Activated naive CD8-positive, alpha-beta T cell treated with anti-CD3 and anti-CD28 coated beads, Interleukin-2, amount 10 ng/mL, durations not matched to agents 7 days and 5 days (primary cell): ENCODE measurements around the gene ARHGEF28. TPM values are rescaled to one million over a fixed set of nuclear protein-coding genes. Genes with fewer than 3 reads are reported as not detected.

Experiments used
- ATAC-seq: fragments of 150-1000 bp; cut with Tn5 transposase; one replicate; pipeline ENCODE4 v1.10.0; 2021; ENCODE audit warnings: low read depth, moderate library complexity
- POLR2A ChIA-PET: fragments of 350-600 bp; sonication (Branson Sonifier 250); formaldehyde crosslinking; loops from one replicate; lab custom pipeline; 2021; ENCODE audit warnings: antibody characterized with exemption; lab: Charles Lee
- DNase-seq: peaks from one replicate; pipeline ENCODE4 v3.0.0; 2021
- H3K27ac Mint-ChIP-seq: one replicate; pipeline ENCODE4 v1.8.0; 2022; ENCODE audit warnings: mild to moderate bottlenecking, mixed read lengths
- H3K27me3 Mint-ChIP-seq: one replicate; pipeline ENCODE4 v1.8.0; 2022; ENCODE audit warnings: mild to moderate bottlenecking, moderate library complexity, mixed read lengths
- H3K36me3 Mint-ChIP-seq: one replicate; pipeline ENCODE4 v1.8.0; 2021; ENCODE audit warnings: mild to moderate bottlenecking, mixed read lengths
- H3K4me1 Mint-ChIP-seq: one replicate; pipeline ENCODE4 v1.8.0; 2021; ENCODE audit warnings: mixed read lengths
- H3K4me3 Mint-ChIP-seq: one replicate; pipeline ENCODE4 v1.8.0; 2022; ENCODE audit warnings: mild to moderate bottlenecking, moderate library complexity, mixed read lengths
- H3K9me3 Mint-ChIP-seq: one replicate; pipeline ENCODE4 v1.8.0; 2021; ENCODE audit warnings: mixed read lengths
- total RNA-seq, 2 experiments: library from RNA; stranded (reverse); gene quantifications; one replicate each; pipeline ENCODE4 v1.2.3, GENCODE V29; 2021

The ARHGEF28 gene
- total RNA-seq, 2 experiments from 2014 or later: 0.14 TPM; not detected in 1

- Mint-ChIP-seq H3K4me3 (no peak overlapping the region), H3K4me1 (peaks cover 3% of the 10 kb centered on the region), H3K27ac (no peak overlapping the region), H3K27me3 (peaks cover 3% of the 10 kb centered on the region), H3K36me3 (no peaks in the 10 kb centered on the region), H3K9me3 (no peaks in the 10 kb centered on the region)
- ATAC-seq: no peak
- DNase-seq: no peak
- POLR2A ChIA-PET: no interaction called here
Measured at GRCh38 chr5:73964352-73964865, 338.4 kb downstream of the ARHGEF28 start.

DNA sequence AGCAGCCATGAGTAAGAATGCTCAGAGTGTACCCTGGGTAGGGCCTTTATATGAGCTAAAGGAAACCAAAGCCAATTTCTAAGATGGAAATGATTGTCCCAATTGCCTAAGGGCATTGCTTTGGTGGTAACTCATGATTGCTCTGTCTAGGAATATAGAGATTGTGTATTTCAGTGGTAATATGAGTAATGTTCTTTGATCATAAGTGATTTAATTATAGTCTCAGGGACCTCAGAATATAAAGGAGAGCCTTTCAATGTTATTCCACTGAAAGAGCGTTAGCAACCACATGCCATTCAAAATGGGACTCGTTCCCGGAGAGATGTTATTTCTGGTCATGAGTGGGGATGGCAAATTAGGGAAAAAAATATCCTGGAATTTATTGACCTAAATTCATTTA lies 340.5 kb downstream of the ARHGEF28 start:
- H3K27me3 Mint-ChIP-seq: peaks cover 7% of the 10 kb centered on the region
- no peak for DNase-seq
- POLR2A ChIA-PET: no interaction called here
- H3K4me1 Mint-ChIP-seq: no peaks in the 10 kb centered on the region
- H3K9me3 Mint-ChIP-seq: no peaks in the 10 kb centered on the region
- H3K27ac Mint-ChIP-seq: no peak overlapping the region
- H3K36me3 Mint-ChIP-seq: no peaks in the 10 kb centered on the region
- H3K4me3 Mint-ChIP-seq: no peak overlapping the region
- no peak for ATAC-seq

- Mint-ChIP-seq H3K36me3 (no peaks in the 10 kb centered on the region), H3K27me3 (peaks cover 7% of the 10 kb centered on the region), H3K9me3 (no peaks in the 10 kb centered on the region), H3K4me1 (no peaks in the 10 kb centered on the region), H3K27ac (no peak overlapping the region), H3K4me3 (no peak overlapping the region)
- ATAC-seq: no peak
- no peak for DNase-seq
- POLR2A ChIA-PET: no interaction called here
Measured at GRCh38 chr5:73967347-73967746, 341.4 kb downstream of the ARHGEF28 start.

- POLR2A ChIA-PET: no interaction called here
- Mint-ChIP-seq H3K4me3 (no peak overlapping the region), H3K4me1 (no peaks in the 10 kb centered on the region), H3K27ac (no peak overlapping the region), H3K9me3 (no peaks in the 10 kb centered on the region), H3K36me3 (no peaks in the 10 kb centered on the region), H3K27me3 (peaks cover 7% of the 10 kb centered on the region)
- DNase-seq (no peak), ATAC-seq (no peak)
Measured at GRCh38 chr5:73968246-73968645, 342.2 kb downstream of the ARHGEF28 start.

GRCh38 chr5:73968729-73969128 lies 342.7 kb downstream of the ARHGEF28 start:
- Mint-ChIP-seq H3K4me1 (no peaks in the 10 kb centered on the region), H3K4me3 (no peak overlapping the region), H3K36me3 (no peaks in the 10 kb centered on the region), H3K9me3 (no peaks in the 10 kb centered on the region), H3K27me3 (peaks cover 7% of the 10 kb centered on the region), H3K27ac (no peak overlapping the region)
- no peak for ATAC-seq
- DNase-seq: no peak
- POLR2A ChIA-PET: no interaction called here

- Mint-ChIP-seq H3K4me3 (no peak overlapping the region), H3K27me3 (peaks cover 7% of the 10 kb centered on the region), H3K27ac (no peak overlapping the region), H3K36me3 (no peaks in the 10 kb centered on the region), H3K9me3 (no peaks in the 10 kb centered on the region), H3K4me1 (no peaks in the 10 kb centered on the region)
- no peak for ATAC-seq
- DNase-seq: no peak
- POLR2A ChIA-PET: no interaction called here
Measured at GRCh38 chr5:73969195-73970036, 343.4 kb downstream of the ARHGEF28 start.

DNA sequence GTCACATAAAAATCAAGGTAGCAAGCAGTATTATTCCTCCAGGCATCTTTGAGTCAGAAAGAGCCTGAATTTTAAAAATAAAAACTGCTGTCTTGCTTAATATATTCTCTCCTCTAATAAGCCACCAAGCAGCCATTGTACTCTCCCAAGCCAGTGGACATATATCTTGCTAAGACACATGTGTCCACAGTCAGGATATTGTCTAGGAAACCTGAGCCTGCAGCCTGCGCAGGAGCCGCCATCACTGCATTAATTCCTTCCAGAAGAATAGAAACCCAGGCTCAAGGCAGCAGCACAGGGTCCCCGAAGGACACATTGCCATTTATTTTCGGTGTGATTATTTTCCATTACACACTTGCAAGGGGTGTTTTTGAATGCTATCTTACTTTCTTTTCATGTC lies 345.3 kb downstream of the ARHGEF28 start:
- Mint-ChIP-seq H3K4me1 (no peaks in the 10 kb centered on the region), H3K27ac (no peak overlapping the region), H3K36me3 (no peaks in the 10 kb centered on the region), H3K27me3 (peaks cover 7% of the 10 kb centered on the region), H3K4me3 (no peak overlapping the region), H3K9me3 (no peaks in the 10 kb centered on the region)
- ATAC-seq (no peak), DNase-seq (no peak)
- POLR2A ChIA-PET: no interaction called here

DNA sequence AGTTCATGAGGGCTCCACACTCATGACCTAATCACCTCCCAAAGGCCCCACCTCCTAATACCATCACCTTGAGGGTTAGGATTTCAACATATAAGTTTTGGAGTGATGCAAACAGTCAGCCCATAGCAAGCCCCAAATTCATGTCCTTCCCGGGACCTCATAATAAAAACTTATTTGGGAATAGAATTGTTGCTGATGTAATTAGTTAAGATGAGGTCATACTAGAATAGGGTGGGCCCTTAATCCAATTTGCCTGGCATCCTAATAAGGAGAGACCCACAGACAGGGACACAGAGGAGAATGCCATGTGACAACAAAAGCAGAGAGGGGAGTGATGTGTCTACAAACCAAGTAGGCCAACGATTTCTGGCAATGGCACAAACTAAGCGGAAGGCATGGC lies 347.1 kb downstream of the ARHGEF28 start:
- no peak overlapping the region for H3K27ac Mint-ChIP-seq
- no peak overlapping the region for H3K4me3 Mint-ChIP-seq
- H3K27me3 Mint-ChIP-seq: peaks cover 7% of the 10 kb centered on the region
- POLR2A ChIA-PET: no interaction called here
- no peaks in the 10 kb centered on the region for H3K9me3 Mint-ChIP-seq
- ATAC-seq (no peak), DNase-seq (no peak)
- H3K4me1 Mint-ChIP-seq: no peaks in the 10 kb centered on the region
- no peaks in the 10 kb centered on the region for H3K36me3 Mint-ChIP-seq

GRCh38 chr5:73974871-73975360 lies 348.9 kb downstream of the ARHGEF28 start:
- Mint-ChIP-seq H3K27ac (no peak overlapping the region), H3K4me3 (no peak overlapping the region), H3K36me3 (no peaks in the 10 kb centered on the region), H3K9me3 (no peaks in the 10 kb centered on the region), H3K27me3 (peaks cover 4% of the 10 kb centered on the region), H3K4me1 (no peaks in the 10 kb centered on the region)
- POLR2A ChIA-PET: no interaction called here
- no peak for ATAC-seq
- DNase-seq: no peak

DNA sequence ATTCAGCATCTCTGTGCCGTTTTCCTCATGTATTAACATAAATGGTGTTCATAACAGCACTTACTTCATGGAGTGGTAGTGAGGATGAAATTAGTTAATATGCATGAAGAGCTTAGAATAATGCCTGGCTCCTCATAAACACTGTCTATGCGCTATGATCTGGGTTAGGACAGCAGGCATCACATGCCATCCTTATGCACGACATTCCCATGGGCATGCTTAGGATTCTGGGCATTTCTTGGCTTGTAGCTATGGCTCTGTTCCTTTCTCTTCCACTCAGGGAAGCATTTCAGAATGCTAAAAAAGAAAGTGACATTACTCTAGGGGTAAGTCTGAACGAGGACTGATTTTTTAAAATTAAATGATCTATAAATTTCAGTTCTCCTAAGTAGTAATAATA lies 349.8 kb downstream of the ARHGEF28 start:
- no peak overlapping the region for H3K4me3 Mint-ChIP-seq
- no peaks in the 10 kb centered on the region for H3K9me3 Mint-ChIP-seq
- POLR2A ChIA-PET: no interaction called here
- DNase-seq (no peak), ATAC-seq (no peak)
- H3K27me3 Mint-ChIP-seq: no peaks in the 10 kb centered on the region
- no peak overlapping the region for H3K27ac Mint-ChIP-seq
- no peaks in the 10 kb centered on the region for H3K36me3 Mint-ChIP-seq
- H3K4me1 Mint-ChIP-seq: no peaks in the 10 kb centered on the region

- DNase-seq (no peak), ATAC-seq (no peak)
- Mint-ChIP-seq H3K9me3 (no peaks in the 10 kb centered on the region), H3K27ac (no peak overlapping the region), H3K27me3 (no peaks in the 10 kb centered on the region), H3K4me1 (no peaks in the 10 kb centered on the region), H3K4me3 (no peak overlapping the region), H3K36me3 (no peaks in the 10 kb centered on the region)
- POLR2A ChIA-PET: no interaction called here
Measured at GRCh38 chr5:73977146-73977545, 351.1 kb downstream of the ARHGEF28 start.

DNA sequence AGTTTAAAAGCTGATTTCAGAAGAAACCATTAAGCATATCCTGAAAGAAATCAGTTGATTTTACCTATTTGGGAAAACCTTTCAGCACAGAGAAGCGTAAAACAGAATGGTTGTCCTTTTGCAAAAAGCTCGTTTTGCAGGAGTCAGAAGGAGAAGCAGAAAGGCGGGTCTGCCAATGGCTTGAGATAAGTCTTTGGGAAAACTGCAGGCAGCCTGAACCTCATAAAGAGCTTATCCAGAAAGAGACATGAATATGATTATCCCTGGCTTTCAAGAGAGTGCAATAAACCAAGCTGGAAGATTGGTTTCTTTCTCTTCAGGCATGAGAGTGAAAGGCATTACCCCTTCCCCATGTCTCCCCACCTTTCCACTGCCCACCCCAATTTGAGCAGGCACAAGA lies 353.3 kb downstream of the ARHGEF28 start:
- no peak overlapping the region for H3K4me3 Mint-ChIP-seq
- H3K27me3 Mint-ChIP-seq: peaks cover 1% of the 10 kb centered on the region
- ATAC-seq (no peak), DNase-seq (no peak)
- H3K4me1 Mint-ChIP-seq: no peaks in the 10 kb centered on the region
- H3K36me3 Mint-ChIP-seq: no peaks in the 10 kb centered on the region
- H3K9me3 Mint-ChIP-seq: no peaks in the 10 kb centered on the region
- no peak overlapping the region for H3K27ac Mint-ChIP-seq
- POLR2A ChIA-PET: no interaction called here

GRCh38 chr5:73981704-73982103 lies 355.7 kb downstream of the ARHGEF28 start:
- H3K9me3 Mint-ChIP-seq: no peaks in the 10 kb centered on the region
- H3K27ac Mint-ChIP-seq: no peak overlapping the region
- no peaks in the 10 kb centered on the region for H3K36me3 Mint-ChIP-seq
- ATAC-seq (no peak), DNase-seq (no peak)
- no peak overlapping the region for H3K4me3 Mint-ChIP-seq
- H3K4me1 Mint-ChIP-seq: no peaks in the 10 kb centered on the region
- H3K27me3 Mint-ChIP-seq: peaks cover 3% of the 10 kb centered on the region
- POLR2A ChIA-PET: no interaction called here

GRCh38 chr5:73983644-73984043 lies 357.6 kb downstream of the ARHGEF28 start:
- Mint-ChIP-seq H3K27me3 (peaks cover 5% of the 10 kb centered on the region), H3K27ac (no peak overlapping the region), H3K9me3 (no peaks in the 10 kb centered on the region), H3K36me3 (no peaks in the 10 kb centered on the region), H3K4me3 (no peak overlapping the region), H3K4me1 (no peaks in the 10 kb centered on the region)
- POLR2A ChIA-PET: no interaction called here
- ATAC-seq: no peak
- DNase-seq: no peak
